ENCODE measurements around the gene NOS3. TPM values are rescaled to one million over a fixed set of nuclear protein-coding genes. Genes with fewer than 3 reads are reported as not detected.

NOS3 gene
- total RNA-seq, 1 experiment from 2014 or later, result 0.66 TPM

DNA sequence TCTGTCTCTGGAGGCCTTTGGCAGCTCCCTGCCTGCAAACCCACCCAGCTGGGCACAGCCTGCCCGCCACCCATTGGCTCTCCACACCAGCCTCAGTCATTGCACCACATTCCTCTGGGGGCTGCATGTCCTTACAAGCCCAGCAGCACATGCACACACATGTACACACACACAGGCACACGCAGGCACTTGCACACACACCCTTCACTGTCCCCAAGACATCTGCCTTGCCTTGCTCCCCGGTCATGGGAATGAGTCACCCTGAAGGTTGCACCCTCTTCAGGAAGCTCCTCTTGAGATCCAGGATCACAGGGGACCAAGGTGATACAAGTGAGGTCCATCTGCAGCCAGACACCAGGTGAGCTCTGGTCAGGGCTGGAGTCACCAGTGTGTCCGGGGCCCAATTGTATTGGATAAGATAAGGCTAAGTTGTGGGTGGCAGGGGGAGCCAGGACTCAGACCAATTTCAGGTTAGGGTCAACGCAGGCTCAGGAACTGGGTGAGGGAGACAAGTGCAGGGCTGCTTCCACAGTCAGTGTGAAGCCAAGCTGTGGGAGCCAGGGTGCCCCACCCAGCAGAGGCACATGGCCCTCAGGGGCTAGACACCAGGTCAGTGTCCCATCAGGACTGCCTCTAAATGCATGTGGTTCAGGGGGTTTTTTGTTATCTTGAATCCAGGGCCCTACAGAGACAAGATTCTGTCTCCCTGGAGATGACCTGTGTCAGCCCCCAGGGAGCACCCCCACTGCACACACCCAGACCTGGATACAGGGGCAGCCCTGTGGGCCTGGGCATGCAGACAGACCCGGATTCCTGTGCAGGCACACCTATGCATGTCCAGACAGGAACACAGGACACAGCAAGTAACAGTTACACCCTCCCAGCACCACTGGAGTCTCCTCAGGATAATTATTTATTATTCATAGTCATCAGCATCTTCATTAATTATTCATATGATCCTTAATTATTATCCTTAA is 46.5 kb upstream of the NOS3 start:
- no peaks in the 10 kb centered on the region for H3K27me3 ChIP-seq (ENCODE audit: low read length)
- ATAC-seq, result no peak

DNA sequence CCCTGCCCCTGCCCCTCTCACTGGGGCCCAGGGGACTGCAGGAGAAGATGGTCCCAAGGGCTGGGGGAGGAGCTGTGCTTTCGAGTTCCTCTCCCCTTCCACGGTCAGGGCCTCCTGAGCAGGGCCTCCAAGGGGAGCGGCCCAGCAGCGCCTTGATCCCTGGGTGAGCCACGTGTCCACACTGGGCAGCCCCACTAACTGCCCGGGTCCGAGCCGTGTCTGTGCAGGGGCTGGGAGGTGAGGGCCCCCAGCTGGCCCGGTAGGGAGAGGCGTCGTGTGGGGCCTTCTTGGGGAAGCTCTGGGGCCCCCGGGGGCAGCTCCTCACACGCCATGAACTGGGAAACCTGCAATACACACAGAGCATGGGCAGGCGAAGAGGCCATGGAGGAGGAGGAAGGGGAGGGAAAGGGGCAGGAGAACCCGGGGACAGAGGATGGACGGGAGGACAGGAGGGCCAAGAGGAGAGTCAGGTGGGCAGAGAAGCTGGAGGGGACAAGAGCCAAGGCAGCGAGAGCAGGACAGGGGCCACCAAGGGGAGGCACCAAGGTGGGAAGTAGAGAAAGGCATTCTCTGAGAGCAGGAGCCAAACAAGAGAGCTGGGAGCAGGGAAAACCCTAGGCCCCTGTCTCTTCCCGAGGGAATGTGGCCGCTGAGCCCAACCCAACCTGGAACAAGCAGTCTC is 45.5 kb upstream of the NOS3 start:
- H3K9ac ChIP-seq (ENCODE audit: low read length), result no peak overlapping the region
- H2AFZ ChIP-seq (ENCODE audit: low read length), result no peak overlapping the region
- no peaks in the 10 kb centered on the region for H3K36me3 ChIP-seq (ENCODE audit: low read depth, low read length)
- no TSS peak for BruUV-seq (replicated peaks)
- no peaks in the 10 kb centered on the region for H3K9me2 ChIP-seq (replicated peaks; ENCODE audit: low read length)
- H3K4me3 ChIP-seq (ENCODE audit: low read length), result no peak overlapping the region
- no peaks in the 10 kb centered on the region for H3F3A ChIP-seq (ENCODE audit: low read length, unreplicated experiment)
- H3K4me2 ChIP-seq (ENCODE audit: low read length), result no peak overlapping the region
- H3K79me2 ChIP-seq (ENCODE audit: low read length), result no peaks in the 10 kb centered on the region
- POLR2A ChIA-PET (ENCODE audit: unreplicated experiment), result no interaction called here
- intact Hi-C loops (cut with micrococcal nuclease), result no loop called here
- ATAC-seq, result no peak
- no peak overlapping the region for H3K27ac ChIP-seq (ENCODE audit: low read length)
- no peaks in the 10 kb centered on the region for H3K27me3 ChIP-seq (ENCODE audit: low read length)
- no peaks in the 10 kb centered on the region for H3K4me1 ChIP-seq (ENCODE audit: insufficient read depth, low read length)
- no peaks in the 10 kb centered on the region for H4K20me1 ChIP-seq (ENCODE audit: low read length)
- CTCF ChIA-PET, result no interaction called here
- TF ChIP-seq, protein P1, sequence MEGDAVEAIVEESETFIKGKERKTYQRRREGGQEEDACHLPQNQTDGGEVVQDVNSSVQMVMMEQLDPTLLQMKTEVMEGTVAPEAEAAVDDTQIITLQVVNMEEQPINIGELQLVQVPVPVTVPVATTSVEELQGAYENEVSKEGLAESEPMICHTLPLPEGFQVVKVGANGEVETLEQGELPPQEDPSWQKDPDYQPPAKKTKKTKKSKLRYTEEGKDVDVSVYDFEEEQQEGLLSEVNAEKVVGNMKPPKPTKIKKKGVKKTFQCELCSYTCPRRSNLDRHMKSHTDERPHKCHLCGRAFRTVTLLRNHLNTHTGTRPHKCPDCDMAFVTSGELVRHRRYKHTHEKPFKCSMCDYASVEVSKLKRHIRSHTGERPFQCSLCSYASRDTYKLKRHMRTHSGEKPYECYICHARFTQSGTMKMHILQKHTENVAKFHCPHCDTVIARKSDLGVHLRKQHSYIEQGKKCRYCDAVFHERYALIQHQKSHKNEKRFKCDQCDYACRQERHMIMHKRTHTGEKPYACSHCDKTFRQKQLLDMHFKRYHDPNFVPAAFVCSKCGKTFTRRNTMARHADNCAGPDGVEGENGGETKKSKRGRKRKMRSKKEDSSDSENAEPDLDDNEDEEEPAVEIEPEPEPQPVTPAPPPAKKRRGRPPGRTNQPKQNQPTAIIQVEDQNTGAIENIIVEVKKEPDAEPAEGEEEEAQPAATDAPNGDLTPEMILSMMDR (conservative IDR thresholded peaks at IDR 0.05; ENCODE audit: low read depth, low read length), result no peak
- TF ChIP-seq EZH2phosphoT487 (IDR thresholded peaks at IDR 0.05; ENCODE audit: borderline replicate concordance, low read length), result no peak
- no peak for TF ChIP-seq EZH2 (IDR thresholded peaks at IDR 0.05; ENCODE audit: low read length, unreplicated experiment)
- no peak for DNase-seq
- H3K9me3 ChIP-seq (ENCODE audit: low read length), result no peaks in the 10 kb centered on the region

More for the DNA sequence above, 46.5 kb upstream of the NOS3 start:
- TF ChIP-seq EZH2 (IDR thresholded peaks at IDR 0.05; ENCODE audit: low read length, unreplicated experiment), result no peak
- TF ChIP-seq, protein P1 (conservative IDR thresholded peaks at IDR 0.05; ENCODE audit: low read depth, low read length), result no peak
- no peak for TF ChIP-seq EZH2phosphoT487 (IDR thresholded peaks at IDR 0.05; ENCODE audit: borderline replicate concordance, low read length)
- Histone ChIP-seq H3F3A (ENCODE audit: low read length, unreplicated experiment) (no peaks in the 10 kb centered on the region), H3K36me3 (ENCODE audit: low read depth, low read length) (no peaks in the 10 kb centered on the region), H3K9ac (ENCODE audit: low read length) (no peak overlapping the region), H3K4me3 (ENCODE audit: low read length) (no peak overlapping the region), H3K9me3 (ENCODE audit: low read length) (no peaks in the 10 kb centered on the region), H3K79me2 (ENCODE audit: low read length) (no peaks in the 10 kb centered on the region), H3K9me2 (replicated peaks; ENCODE audit: low read length) (no peaks in the 10 kb centered on the region), H3K4me1 (ENCODE audit: insufficient read depth, low read length) (no peaks in the 10 kb centered on the region), H2AFZ (ENCODE audit: low read length) (no peak overlapping the region), H4K20me1 (ENCODE audit: low read length) (no peaks in the 10 kb centered on the region), H3K4me2 (ENCODE audit: low read length) (no peak overlapping the region), H3K27ac (ENCODE audit: low read length) (no peak overlapping the region)
- ChIA-PET CTCF (no interaction called here), POLR2A (ENCODE audit: unreplicated experiment) (no interaction called here)
- intact Hi-C loops (cut with micrococcal nuclease), result no loop called here
- no peak for DNase-seq
- no TSS peak for BruUV-seq (replicated peaks)
